NCI-H2227 treated with DMSO at 0.1 percent for 48 hours (cell line): Measurements from ENCODE around the gene PARS2.
A peak's percentile ranks its signal among the peaks of the same experiment; 100 is the strongest.

Experiments
- DNase-seq: peaks from one replicate; lab custom pipeline; 2025; lab: John Stamatoyannopoulos, UW

The PARS2 gene

GRCh38 chr1:54774820-54775498, 10.6 kb upstream of the PARS2 start:
- peak; percentile 77 for DNase-seq

DNA sequence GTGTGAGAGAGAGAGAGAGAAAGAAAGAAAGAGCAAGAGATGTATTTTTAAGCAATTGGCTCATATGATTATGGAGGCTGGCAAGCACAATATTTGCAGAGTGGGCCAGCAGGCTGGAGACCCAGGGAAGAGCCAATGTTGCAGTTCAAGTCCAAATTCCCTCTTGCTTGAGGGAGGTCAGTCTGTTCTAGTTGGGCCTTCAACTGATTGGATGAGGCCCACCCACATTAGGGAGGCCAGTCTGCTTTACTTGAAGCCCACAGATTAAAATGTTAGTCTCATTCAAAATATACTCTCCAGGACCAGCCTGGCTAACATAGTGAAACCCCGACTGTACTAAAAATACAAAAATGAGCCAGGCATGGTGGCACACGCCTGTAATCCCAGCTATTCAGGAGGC, 8.6 kb upstream of the PARS2 start:
- no peak for DNase-seq

GRCh38 chr1:54768093-54768492, 3.8 kb upstream of the PARS2 start:
- no peak for DNase-seq

DNA sequence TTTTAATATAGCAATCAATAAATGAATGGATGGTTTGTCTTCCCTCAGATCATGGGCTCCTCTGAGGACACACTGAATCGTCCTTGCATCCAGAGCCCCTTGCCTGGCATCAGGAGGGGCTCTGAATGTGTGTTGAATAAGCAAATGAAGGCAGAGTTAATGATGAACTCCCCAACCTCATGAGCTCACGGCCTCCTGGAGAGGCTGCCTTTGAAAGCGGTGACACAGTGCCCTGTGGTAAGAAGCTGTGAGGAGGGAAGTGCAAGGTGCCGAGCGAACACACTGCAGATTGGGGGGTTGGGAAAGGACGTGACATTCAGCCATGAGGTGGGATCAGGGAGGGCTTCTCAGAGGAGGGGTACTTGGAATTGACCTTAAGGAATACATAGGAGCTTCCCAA, 3.2 kb upstream of the PARS2 start:
- no peak for DNase-seq

GRCh38 chr1:54766726-54767125, 2.4 kb upstream of the PARS2 start:
- DNase-seq = no peak

DNA sequence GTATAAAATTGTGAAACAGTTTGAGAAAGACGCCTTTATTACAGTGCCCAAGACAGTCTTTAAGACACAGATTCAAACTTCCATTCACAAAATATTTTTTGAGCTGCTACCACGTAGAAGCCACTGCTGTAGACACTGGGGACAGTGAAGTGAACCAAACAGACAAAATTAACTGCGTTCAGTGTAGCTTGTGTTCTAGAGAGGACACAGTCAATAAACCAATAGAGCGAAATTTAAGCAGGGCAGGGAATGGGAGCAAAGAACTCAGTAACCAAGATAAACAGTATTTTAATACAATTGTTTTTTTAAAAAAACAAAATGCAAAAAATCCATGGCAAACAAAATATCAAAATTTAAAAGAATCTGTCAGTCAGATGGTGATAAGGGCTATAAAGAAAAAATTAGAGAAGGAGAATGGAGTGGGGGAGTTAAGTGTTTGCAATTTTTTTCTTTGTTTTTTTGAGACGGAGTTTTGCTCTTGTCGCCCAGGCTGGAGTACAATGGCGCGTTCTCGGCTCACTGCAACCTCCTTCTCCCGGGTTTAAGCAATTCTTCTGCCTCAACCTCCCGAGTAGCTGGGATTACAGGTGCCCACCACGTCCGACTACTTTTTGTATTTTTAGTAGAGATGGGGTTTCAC, 719 bp upstream of the PARS2 start:
- DNase-seq = no peak

GRCh38 chr1:54763816-54764132, 549 bp downstream of the PARS2 start:
- DNase-seq = no peak

- no peak for DNase-seq
These were observed 5.5 kb downstream of the PARS2 start for GRCh38 chr1:54758678-54759348.

GRCh38 chr1:54757833-54758232, 6.5 kb downstream of the PARS2 start:
- DNase-seq = no peak

GRCh38 chr1:54754486-54755285, 9.6 kb downstream of the PARS2 start:
- no peak for DNase-seq

DNA sequence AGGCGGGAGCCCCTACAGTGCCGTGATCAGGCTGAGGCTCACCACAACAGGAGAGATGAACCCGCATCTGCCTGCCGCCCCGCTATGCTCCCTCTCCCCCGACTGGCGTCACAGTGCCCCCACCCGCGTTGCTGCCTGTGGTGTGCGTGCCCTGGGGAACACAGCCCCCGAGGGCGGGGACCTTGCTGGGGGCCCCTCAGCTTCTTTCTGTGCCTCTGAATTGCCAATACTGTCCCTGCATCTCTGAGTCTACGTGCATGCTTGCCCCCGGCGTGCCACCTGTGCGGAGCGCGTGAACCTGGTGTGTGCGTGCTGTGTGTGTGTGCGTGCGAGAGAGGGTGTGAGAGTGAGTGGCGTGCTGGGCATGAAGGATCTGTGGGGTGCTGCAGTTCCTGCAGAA, 10.3 kb downstream of the PARS2 start:
- DNase-seq = no peak

DNA sequence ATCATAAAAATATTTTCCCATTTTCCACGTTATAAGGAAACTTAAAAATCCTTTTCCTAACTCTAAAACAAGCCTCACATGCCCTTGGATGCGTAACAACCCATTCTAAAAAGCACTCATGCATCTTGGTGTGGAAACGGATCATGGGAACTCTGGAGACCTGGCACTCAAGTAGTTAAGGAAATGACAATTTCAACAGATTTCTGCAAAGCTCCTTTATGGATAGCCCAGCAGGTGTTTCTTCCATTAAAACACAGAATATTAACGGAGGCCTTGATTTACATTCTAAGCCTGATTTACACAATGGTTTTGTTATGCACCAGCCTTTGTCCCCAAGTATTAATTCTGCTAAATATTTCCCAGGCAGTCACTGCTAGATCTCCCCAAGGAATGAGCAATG, 12.9 kb downstream of the PARS2 start:
- DNase-seq = no peak

- no peak for DNase-seq
These were observed 13.7 kb downstream of the PARS2 start for GRCh38 chr1:54750596-54750995.

- no peak for DNase-seq
These were observed 16.1 kb downstream of the PARS2 start for GRCh38 chr1:54748094-54748835.

DNA sequence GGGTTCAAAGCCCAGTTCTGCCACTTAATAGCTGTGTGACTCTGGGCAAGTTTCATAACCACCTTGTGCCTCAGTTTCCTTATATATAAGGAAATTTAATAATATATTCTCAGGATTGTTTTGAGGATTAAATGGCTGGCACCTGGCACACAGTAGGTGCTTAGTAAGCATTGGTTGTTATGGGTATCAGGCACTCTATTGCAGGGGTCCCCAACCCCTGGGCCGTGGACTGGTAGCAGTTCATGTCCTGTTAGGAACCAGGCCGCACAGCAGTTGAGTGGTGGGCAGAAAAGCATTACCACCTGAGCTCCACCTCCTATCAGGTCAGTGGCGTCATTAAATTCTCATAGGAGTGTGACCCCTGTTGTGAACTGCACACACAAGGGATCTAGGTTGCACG, 18.5 kb downstream of the PARS2 start:
- no peak for DNase-seq

DNA sequence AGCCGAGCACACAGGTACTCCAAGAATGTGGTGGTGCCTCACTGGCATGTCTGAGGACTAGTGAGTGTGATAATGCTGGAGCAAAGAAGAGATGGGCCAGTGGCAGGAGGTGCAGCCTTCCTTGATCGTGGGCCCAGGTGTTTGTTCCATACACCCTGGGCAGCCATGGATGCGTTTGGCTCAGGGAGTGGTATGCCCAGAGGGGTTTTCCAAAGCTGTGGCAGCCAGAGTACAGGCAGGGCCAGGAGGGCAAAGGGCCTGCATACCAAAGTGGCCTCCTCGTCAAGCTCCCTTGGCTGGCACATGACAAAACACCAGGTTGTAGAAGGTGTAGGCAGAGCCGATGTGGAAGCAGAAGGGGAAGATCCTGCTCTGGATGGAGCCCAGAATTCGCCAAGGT, 19.0 kb downstream of the PARS2 start:
- DNase-seq = no peak

DNA sequence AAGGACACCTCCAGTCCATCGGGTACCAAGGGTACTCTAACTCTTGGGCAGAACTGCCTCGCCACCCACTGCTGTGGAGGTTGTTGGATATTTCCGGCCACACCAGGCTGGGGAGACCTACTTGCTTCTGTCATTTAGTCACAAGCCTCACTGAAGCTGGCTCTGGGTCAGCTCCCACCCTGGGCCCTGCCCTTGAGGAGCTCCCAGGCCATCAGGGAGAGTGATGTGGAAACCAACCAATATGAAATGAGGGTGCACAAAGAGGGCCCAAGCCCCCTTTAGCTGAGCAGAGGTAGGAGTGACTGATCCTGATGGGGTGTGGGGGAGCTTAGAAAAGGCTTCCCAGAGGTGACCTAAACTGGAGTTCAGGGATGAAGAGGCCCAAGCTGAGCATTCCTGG, 19.6 kb downstream of the PARS2 start:
- DNase-seq = no peak

- DNase-seq = no peak
These were observed 20.7 kb downstream of the PARS2 start for GRCh38 chr1:54743416-54744226.

DNA sequence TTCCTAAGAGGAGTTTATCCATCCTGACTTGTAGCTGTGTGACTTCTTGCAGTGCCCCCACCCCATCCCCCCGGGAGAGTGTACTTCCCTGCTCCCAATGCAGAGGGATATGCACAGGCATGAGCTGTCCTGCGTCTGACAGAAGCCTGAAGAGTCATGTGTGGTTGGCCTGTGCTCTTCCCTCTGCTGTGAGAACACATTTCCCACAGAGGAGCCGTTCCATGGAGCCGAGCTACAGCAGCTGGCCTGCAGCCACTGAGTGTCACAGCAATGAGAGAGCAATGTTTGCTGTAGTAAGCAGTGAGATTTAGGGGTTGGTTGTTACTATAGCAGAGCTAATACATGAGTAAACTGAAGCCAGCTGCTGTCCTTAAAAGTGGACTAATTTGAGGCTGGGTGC, 22.0 kb downstream of the PARS2 start:
- no peak for DNase-seq

GRCh38 chr1:54741531-54741930, 22.8 kb downstream of the PARS2 start:
- no peak for DNase-seq

DNA sequence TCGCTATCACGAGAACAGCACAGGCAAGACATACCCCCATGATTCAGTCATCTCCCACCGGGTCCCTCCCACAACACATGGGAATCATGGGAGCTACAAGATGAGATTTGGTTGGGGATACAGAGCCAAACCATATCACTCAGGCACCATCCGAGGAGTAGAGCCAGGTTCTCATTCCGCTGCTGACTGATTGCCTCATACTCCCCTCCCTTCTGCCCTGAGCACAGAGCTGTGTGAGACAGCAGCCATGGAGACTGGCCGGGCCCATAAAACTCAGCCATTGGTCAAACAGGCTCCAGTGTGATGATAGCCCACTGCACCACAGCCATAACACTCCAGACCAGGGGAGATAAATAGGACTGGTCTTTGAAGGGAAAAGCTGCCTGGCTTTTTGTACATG, 26.1 kb downstream of the PARS2 start:
- no peak for DNase-seq
